HS-5 (cell line): ENCODE measurements around the gene POLD2.
"Not testable (repeated sequence)": the region's sequence is repeated elsewhere in the genome, so short reads cannot be mapped to it uniquely, and the experiment has no call there.

Experiments used
- DNase-seq: peaks from one replicate; pipeline ENCODE4 v3.0.0-alpha.2; 2012; ENCODE audit warnings: low read depth

POLD2 gene

DNA sequence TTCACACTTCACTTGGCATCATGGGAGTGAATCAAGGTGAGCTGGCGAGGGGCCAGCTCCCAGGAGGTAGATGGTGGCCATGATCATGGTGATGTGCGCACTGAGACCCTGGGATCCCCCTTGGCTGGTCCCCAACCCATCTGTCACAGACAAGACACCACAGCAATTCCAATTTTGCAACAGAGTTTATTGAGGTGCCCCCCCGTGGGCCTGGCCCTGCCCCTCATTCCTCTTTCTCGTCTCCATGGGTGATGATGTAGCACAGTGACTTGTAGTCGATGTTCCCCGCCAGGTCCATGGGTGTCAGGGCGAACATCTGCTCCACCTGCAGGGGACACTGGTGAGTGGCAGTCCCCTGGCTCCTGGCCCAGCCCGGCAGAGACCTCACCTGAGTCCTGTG lies 15.3 kb upstream of the POLD2 start:
- DNase-seq: no peak

DNA sequence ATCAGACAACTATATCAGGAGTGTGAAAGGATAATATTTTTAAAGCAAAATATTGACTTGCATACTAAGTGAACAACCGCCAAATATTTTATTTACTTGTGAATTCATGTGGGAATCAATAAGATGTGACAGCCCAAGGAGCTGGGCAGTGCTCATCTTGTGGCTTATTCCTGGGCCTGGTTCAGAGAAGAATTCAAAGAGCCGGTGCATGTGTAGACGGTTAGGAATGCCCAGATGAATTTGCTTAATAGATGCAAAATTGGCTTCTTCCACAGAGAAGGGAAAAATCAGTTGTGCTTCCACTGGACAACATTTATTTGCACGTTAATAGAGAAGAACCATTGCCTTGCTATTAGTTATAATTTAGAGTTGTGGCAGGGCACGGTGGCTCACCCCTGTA lies 13.4 kb upstream of the POLD2 start:
- no peak for DNase-seq

DNA sequence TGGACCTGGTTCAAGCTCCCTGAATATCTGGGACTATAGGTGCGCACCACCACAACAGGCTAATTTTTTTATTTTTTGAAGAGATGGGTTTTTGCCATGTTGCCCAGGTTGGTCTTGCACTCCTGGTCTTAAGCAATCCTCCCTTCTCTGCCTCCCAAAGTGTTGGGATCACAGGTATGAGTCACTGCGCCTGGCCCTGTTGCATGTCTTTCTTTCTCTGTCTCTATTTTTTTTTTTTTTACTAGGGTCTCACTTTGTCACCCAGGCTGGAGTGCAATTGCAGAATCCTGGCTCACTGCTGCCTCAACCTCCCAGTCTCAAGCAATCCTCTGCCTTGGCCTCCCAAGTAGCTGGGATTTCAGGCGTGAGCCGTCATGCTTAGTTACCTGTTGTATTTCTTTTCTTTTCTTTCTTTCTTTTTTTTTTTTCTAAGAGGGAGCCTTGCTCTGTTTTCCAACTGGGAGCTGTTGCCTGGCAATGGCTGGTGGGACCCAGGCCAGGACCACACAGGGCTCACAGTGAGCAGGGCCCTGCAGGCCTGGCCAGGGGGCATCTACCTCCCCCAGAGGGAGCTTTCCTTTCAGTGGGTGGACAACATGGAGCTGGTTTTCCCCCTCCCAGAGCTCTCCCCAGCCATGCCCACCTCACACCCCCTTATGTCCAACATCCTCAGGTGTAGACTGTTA lies 11.7 kb upstream of the POLD2 start:
- no peak for DNase-seq

DNA sequence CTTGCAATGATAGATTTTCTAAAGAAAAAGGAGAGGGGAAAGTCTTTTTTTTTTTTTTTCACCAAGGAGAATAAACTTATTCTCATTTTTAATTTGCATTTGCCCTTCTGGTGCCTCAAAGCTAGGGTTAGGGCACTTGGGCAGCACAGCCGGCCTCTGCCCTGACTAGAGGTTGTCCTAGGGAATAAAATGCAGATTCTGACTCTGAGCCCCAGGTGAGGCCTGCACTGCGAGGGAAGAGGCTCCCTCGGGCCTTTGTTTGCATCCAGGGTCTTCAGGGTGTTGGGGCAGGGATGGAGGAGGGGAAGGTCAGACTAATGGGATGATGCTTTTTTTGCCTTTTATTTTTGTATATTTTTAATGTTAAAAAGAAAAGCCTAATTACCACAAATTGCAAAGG lies 9.9 kb upstream of the POLD2 start:
- DNase-seq: no peak

DNA sequence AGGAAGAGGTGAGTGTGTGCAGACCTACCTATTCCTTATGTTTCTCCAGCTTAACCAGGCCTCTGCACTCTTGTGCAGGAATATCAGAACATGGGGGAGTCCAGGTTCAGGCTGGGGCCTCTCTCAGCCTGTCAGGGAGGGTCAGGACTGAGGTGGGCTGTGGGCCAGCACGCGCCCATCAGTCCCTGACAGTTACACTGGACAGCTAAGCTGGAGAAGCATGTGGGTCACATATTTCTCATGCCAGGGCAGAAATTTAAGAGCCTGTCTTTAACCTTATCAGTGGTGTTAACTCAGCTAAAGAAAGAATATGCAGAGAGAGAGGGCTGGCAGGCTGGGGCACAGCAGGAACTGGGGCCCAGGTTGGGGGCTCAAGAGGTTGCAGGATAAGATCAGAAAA lies 8.7 kb upstream of the POLD2 start:
- no peak for DNase-seq

DNA sequence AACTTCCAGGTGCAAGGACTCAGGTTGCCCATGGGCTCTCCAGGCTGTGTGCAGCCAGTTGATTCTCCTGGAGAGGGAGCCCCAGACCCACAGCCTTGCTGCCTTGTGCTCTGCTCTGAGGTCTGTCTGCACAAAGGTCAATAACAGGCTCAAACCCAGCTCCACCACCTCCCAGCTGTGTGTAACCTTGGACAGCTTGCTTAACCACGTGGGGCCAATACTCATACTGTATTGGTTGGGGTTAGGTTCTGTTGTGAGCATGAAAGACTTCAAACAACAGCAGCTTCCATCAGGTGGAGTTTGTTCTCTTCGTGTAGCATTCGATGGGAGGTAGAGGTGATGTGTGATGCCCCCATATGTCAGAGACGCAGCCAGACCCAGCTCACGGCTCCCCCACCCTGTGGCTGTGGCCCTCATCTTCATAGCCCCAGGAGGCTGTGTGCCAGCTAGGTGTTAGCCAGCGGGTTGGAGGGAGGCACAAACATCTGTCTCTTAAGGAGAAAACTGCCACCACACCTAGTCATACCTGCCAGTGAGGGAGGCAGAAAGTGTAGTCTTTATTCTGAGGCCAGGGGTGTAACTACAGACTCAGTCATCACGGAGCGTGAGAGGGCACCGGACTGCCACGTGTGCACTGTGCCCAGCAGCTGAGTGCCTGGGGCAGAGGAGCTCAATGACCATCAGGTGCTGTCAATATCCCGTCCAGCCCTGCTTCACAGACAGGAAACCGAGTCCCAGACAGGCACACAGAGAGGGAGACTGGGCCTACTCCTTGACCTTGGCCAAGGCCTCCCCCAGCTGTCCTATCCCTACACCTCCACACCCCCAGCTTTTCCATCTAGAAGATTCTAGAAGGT lies 8.1 kb upstream of the POLD2 start:
- DNase-seq: no peak

DNA sequence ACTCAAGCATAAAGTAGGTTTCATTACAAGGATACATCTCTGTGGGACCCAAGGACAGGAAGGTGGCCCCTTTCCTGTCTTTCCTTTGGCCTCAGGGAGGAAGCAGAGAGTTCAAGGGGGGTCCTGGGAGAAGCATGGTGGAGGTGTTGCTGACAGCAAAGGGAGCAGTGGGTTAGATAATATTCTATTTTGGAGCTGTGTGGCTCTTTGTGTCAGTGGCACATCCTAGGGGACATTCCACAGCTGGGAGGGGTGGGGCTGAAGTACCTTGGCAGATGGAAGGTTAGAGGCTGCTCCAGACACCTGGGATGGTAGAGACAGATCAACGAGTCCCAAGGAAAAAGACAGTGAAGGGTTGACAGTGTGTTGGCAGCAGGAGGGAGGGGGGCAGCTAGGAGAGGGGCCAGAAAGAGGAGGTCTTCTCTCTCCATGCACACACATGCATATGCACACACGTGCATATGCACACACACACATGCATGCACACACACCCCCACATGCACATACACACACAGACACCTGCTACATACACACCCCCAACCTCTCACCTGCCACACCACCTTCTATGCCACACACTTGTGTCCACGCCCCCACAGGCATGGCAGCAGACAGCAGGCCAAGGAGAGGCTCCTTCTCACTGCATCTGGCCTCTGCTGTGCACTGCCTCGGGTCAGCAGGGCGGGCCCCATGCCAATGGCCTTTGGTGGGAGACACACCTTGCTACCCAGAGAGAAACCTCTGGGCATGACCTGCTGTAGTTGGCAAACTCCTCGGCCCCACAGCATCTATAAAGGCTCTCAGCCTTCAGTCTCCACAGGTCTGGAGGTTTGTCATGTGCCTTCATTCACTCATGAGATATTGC lies 5.6 kb upstream of the POLD2 start:
- DNase-seq: no peak

DNA sequence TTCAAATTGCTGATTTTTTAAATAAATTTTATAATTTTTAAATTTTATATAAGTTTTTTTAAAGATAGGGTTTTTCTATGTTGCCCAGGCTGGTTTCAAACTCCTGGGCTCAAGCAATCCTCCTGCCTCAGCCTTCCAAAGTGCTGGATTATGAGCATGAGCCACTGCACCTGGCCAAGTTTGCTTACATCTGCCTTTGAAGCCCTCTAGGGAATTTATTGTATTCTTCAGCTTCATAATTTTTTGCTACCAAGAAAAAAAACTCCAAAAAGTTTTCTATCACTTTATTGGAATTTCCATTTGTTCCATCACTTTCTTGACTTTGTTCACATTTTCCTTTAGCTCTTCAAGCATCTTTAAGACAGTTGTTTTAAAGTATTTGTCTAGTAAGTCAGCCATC lies 3.8 kb upstream of the POLD2 start:
- DNase-seq: no peak

DNA sequence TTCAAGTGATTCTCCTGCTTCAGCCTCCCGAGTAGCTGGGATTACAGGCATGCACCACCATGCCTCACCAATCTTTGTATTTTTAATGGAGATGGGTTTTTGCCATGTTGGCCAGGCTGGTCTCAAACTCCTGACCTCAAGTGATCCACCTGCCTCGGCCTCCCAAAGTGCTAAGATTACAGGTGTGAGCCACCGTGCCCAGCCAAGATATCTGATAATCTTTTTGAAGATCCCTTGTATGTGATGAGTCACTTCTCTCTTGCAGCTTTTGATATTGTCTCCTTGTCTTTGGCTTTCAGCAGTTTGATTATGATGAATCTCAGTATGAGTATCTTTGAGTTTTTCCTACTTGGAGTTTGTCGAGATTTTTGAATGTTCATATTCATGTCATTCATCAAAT lies 3.2 kb upstream of the POLD2 start:
- not testable (repeated sequence) for DNase-seq

DNA sequence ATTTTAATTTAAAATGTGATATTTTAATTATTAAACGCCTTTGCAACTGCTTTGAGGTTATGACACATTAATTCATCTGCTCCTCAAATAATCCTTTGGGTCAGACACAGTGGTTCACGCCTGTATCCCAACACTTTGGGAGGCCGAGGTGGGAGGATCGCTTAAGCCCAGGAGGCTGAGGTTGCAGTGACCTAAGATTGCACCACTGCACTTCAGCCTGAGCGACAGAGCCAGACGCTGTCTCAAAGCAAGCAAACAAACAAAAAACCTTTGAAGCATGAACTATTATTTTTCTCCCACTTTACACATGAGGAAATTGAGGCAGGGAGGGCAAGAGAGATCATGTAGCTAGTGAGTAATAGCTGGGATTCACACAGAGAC lies 1.5 kb upstream of the POLD2 start:
- DNase-seq: no peak

DNA sequence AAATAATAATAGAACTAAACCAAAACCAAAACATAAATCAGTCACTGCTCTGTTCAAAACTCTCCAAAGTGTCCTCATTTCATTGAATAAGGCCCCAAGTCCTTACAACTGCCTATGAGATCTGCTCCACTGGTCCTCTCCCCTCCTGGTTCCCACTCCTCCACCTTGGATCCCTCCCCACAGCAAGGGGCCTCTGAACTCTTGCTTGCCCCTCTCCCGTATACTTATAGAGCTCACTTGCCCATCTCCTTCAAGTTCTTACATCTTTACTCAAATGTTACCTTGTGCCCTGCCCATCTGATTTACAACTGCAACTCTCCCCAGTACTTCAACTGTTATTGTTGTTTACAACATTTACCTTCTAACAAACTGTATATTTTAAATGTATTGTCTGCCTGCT lies 819 bp downstream of the POLD2 start:
- no peak for DNase-seq

DNA sequence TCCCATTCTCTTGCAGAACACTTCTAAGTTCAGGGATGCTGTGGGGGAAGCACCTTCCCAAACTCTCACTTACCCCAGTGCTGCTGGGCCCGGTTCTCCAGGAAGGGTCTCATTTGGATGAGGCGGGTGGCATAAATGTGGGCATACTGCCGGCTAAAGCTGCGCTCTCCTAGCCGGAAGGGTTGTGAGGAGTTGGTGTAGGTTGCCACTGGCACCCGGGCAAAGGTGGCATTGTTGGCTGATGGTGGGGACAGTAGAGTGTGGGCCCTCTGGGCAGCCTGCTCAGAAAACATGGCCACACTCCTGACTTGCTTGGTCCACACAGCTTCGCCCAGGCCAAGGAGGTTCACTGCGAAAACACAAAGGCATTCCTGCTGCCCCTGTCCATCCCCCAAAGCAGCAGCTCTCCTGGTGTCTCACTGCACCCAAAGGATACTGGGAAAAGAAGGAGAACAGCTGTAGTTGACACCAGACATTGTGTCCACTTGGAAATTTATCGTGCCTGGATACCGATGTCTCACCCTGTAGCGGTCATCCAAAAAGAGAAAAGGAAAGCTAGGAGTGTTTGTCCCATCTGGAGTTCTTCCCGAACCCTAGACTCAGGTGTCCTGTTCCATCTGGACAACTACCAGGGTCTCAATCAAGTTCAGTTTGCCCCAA lies 1.5 kb downstream of the POLD2 start:
- no peak for DNase-seq

DNA sequence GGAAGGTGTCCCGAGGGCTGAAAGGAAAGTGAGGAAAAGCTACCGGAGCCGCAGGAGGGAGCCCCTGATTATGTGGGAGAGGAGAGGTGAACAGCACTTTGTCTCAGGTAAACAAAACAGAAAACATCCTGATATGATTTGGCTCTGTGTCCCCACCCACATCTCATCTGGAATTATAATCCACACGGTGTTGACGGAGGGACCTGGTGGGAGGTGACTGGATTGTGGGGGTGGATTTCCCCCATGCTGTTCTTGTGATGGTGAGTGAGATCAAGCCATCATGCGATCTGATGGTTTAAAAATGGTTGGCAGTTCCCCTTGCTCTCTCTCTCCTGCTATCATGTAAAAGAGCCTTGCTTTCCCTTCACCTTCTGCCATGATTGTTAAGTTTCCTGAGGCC lies 3.0 kb downstream of the POLD2 start:
- DNase-seq: no peak

DNA sequence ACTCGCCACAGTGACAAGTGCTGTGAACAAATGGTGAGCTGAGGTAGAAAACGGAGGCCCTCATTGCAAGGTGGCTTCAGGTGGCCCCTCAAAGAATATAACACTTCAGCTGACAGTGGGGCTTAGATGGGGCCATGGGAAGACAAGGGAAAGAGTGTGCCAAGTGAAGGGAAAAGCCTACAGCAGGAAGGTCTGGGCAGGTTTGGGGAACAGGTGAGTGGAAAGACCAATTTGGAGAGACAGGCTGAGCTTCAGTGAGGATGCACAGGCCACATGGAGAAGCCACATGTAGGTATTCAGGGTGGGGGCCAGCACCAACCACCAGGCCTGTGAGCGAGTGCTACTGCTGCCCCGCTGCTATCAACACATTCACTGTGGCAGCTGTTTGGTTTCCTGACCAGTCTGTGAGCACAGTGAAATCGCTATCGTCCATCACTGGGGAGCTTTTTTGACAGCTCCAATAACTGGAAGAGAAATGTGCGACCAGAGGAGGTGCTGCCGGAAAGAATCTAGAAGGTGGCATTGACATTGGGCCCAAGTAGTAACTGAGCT lies 3.4 kb downstream of the POLD2 start:
- DNase-seq: no peak

DNA sequence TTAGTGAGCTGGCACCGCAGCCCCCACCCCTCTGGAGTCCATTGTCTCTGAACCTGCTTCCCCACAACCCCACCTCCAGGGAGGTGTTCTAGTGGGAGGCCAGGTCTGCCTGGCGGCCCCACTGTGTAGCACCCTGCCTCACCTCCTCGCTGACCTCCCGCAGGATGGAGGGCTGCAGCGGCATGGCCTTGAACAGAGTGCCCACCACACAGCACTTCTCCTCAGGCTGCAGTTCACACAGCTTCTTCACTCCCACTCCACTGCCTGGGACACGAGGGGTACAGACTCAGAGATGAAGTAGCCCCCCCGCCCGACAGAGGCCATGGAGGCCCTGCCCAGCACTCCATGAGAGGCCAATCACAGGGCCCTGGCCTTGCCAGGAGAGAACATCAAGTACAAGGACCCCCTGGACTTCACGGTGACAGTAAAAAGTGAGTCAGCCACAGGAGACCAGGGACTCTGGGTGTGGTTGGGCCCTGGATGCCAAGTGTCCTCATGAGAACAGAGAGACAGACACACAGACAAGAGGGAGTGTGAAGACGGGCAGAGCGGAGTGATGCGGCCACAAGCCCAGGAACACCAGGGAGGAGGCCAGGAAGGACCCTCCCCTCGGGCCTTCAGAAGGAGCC lies 5.4 kb downstream of the POLD2 start:
- no peak for DNase-seq

DNA sequence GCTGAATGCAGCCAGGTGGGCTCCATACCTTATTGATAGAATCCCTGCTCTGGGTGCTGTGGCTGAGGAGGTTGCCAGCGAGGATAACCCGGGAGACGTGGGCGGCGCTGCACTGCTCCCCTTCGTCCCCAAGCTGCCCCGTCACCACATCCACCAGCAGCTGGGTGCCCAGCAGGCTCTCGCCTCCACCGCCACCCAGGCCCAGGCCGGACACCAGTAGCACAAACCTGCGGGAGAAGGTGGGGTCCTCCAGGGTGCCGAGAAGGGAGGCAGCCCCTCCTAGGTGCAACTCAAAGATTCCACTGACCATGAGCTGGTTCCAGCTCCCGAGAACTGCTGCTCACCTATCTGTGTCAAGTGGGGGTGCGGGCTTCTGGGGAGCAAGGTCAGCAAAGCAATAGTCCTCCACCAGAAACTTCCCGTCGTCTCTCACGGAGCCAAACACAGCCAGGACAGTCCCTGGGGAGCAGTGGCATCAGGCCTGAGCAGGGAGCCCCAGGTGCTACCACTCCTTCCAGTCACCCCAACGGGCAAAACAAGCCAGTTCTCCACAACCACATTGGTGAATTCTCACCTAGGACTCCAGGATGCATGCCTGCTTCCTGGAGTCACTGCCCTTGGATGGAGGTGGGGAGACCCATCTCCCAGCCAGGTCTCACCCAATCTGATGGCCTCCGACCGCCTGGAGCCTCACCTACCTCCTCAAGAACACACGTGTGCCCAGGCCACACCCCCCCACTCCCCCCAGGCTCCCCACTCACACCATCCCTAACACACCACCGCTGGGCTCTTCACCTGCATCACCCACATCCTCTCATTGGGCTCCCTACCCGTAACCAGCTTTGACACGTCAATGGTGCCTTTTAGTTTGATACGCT lies 6.3 kb downstream of the POLD2 start:
- no peak for DNase-seq

DNA sequence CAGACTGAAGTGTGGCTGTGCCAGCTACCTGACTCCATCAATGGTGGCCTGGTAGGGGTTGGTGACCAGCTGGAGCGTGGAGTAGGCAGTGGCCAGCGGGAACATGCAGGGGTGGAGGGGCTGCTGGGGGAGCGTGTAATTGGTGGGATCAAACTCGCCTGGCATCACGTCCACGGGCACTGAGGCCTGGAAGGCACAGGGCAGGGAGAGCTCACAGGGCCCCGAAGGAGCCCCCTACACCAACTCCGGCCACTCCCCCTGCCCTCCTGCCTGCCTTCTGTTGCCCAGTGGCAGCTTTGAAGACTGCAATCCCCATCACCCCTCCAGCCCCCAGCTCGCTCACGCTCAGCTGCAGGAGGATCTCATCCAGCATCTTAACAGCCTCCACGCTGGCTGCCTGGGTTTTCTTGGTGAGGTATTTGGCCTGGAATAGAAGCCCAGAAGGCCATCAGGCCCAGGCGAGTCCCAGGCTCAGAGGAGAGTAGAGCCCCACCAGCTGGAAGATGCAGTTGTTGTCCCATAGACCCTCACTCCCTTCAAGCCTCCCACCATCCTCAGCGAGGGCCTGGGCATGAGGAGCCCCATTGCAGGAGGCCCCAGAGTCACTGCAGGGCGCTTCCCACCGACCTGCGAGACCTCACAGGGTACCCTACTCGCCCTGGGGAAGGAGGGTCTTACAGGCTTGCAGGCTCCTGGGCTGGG lies 7.1 kb downstream of the POLD2 start:
- DNase-seq: no peak

DNA sequence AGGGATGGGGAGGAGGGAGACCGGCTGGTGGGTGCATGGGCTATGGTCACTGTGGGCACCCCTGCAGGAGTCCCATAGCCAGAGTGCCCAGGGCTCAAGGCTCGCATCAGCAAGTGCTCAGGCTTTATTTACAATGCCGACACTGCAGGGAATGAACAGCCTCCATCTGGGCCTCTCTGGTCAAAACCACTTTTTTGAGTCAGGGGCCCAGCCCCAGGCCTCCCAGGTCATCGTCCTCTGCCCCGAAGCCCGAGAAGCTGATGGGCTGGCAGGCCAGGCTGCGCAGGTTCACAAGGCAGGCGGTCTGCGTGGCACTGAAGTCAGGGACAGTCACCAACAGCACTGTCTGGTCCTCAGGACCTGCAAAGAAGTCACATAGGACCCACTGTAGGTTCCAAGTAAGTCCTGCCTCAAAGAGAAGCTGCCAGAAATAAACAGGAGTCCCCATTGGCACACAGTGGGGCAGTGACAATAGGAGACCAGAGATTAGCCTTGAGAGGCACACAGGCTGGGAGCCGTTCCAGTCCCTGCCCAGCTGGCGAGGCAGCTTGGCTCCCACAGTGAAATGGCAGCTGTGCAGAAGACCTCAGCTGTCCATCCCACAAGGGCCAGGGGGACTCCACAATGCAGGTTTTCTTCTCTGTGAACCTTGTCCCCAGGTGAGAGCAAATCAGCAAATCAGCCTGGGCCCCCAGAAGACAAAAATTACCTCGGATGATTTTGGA lies 8.6 kb downstream of the POLD2 start:
- DNase-seq: no peak

DNA sequence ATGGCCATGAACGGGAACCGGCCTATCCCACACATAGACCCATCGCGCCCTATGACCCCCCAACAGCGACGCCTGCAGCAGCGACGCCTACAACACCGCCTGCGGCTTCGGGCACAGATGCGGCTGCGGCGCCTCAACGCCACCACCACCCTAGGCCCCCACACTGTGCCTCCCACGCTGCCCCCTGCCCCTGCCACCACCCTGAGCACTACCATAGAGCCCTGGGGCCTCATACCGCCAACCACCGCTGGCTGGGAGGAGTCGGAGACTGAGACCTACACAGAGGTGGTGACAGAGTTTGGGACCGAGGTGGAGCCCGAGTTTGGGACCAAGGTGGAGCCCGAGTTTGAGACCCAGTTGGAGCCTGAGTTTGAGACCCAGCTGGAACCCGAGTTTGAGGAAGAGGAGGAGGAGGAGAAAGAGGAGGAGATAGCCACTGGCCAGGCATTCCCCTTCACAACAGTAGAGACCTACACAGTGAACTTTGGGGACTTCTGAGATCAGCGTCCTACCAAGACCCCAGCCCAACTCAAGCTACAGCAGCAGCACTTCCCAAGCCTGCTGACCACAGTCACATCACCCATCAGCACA lies 9.5 kb downstream of the POLD2 start:
- DNase-seq: no peak
